SK-N-SH (cell line): ENCODE data around the gene STRA8. TPM values are rescaled to one million over a fixed set of nuclear protein-coding genes. Genes with fewer than 3 reads are reported as not detected.

Experiments
- CTCF ChIA-PET: fragments of 300-600, 350-600 bp; formaldehyde crosslinking; extraction: SDS; loops from one replicate; lab custom pipeline; 2021; lab: Yijun Ruan, JAX
- POLR2A ChIA-PET: fragments of 350-600 bp; sonication (Branson Sonifier 250); formaldehyde crosslinking; extraction: SDS; loops from one replicate; lab custom pipeline; 2020; ENCODE audit warnings: antibody characterized with exemption, inconsistent platforms; lab: Yijun Ruan, JAX
- DNase-seq: peaks from one replicate; pipeline ENCODE4 v3.0.0; 2012
- H2AFZ ChIP-seq: fragments of 200-600 bp; sonication (generic); 2 replicates; pipeline ENCODE4 v1.8.1; 2016; ENCODE audit warnings: antibody characterized with exemption, mild to moderate bottlenecking, low read depth
- H3F3A ChIP-seq: fragments of 200-600 bp; sonication (generic); replicated peaks from 2 replicates; pipeline ENCODE3; 2016; ENCODE audit warnings: antibody characterized with exemption, mild to moderate bottlenecking; ENCODE audit not compliant: insufficient read depth
- H3K27ac ChIP-seq, 2 experiments: fragments of 200-500 bp in 1 of 2; fragments of 200-600 bp in 1 of 2; sonication (Bioruptor generic) in 1 of 2; sonication (generic), shearing (Covaris generic) in 1 of 2; 2 replicates each; pipeline versions ENCODE4 v1.5.1 to v1.6.1; 2014 to 2016; ENCODE audit warnings: low read depth in 2 of 2, inconsistent platforms in 1 of 2, low read length in 1 of 2, mild to moderate bottlenecking in 1 of 2, mixed read lengths in 1 of 2
- H3K27me3 ChIP-seq: fragments of 200-600 bp; sonication (generic), shearing (Covaris generic); 2 replicates; pipeline ENCODE4 v1.6.1; 2016; ENCODE audit warnings: mixed run types; ENCODE audit not compliant: insufficient read depth
- H3K36me3 ChIP-seq, 2 experiments: fragments of 200-500 bp in 1 of 2; fragments of 200-600 bp in 1 of 2; sonication (Bioruptor generic) in 1 of 2; sonication (generic) in 1 of 2; replicated peaks in 1 of 2; 2 replicates each; pipeline versions ENCODE3 to v1.5.1; 2014 to 2016; ENCODE audit warnings: low read length in 1 of 2, mild to moderate bottlenecking in 1 of 2; ENCODE audit not compliant: insufficient read depth in 2 of 2, control insufficient read depth in 1 of 2
- H3K4me1 ChIP-seq, 2 experiments: fragments of 200-500 bp in 1 of 2; fragments of 200-600 bp in 1 of 2; sonication (Bioruptor generic) in 1 of 2; sonication (generic), shearing (Covaris generic) in 1 of 2; 2 replicates each; pipeline versions ENCODE4 v1.5.1 to v1.6.1; 2014 to 2016; ENCODE audit warnings: low read depth in 1 of 2, low read length in 1 of 2, mixed run types in 1 of 2; ENCODE audit not compliant: insufficient read depth in 2 of 2, control insufficient read depth in 1 of 2
- H3K4me2 ChIP-seq: fragments of 200-600 bp; sonication (generic), shearing (Covaris generic); 2 replicates; pipeline ENCODE4 v1.6.1; 2017; ENCODE audit warnings: mixed run types
- H3K4me3 ChIP-seq, 2 experiments: fragments of 200-500 bp in 1 of 2; fragments of 200-600 bp in 1 of 2; sonication (Bioruptor generic) in 1 of 2; sonication (generic), shearing (Covaris generic) in 1 of 2; 2 replicates each; pipeline versions ENCODE4 v1.5.1 to v1.8.1; 2014 to 2016; ENCODE audit warnings: low read depth in 2 of 2, inconsistent platforms in 1 of 2, low read length in 1 of 2, mild to moderate bottlenecking in 1 of 2, mixed read lengths in 1 of 2, moderate library complexity in 1 of 2
- H3K79me2 ChIP-seq: fragments of 200-600 bp; sonication (generic); 2 replicates; pipeline ENCODE4 v1.8.1; 2017; ENCODE audit warnings: mild to moderate bottlenecking; ENCODE audit not compliant: insufficient read depth
- H3K9ac ChIP-seq: fragments of 200-600 bp; sonication (generic); 2 replicates; pipeline ENCODE4 v1.6.1; 2017; ENCODE audit warnings: mixed run types
- H3K9me2 ChIP-seq: fragments of 200-600 bp; sonication (generic); 2 replicates; pipeline ENCODE4 v1.6.1; 2017; ENCODE audit warnings: mixed run types
- H3K9me3 ChIP-seq: fragments of 200-600 bp; sonication (generic); 2 replicates; pipeline ENCODE4 v1.6.1; 2017; ENCODE audit warnings: mixed run types, mild to moderate bottlenecking, moderate library complexity
- H4K20me1 ChIP-seq: fragments of 200-600 bp; sonication (generic); 2 replicates; pipeline ENCODE4 v1.6.1; 2017; ENCODE audit warnings: mild to moderate bottlenecking, mixed run types; ENCODE audit not compliant: insufficient read depth
- CHD2 ChIP-seq: fragments of 150-350 bp; IDR thresholded peaks from 2 replicates; pipeline ENCODE4 v1.6.1; 2018; ENCODE audit warnings: low read length; ENCODE audit not compliant: partially characterized antibody
- CTCF ChIP-seq: fragments of 200-600 bp; sonication (generic); IDR thresholded peaks from 2 replicates; pipeline ENCODE4 v1.6.1; 2017; ENCODE audit warnings: antibody characterized with exemption, mild to moderate bottlenecking, moderate library complexity
- EP300 ChIP-seq, 2 experiments: IDR thresholded peaks; 2 replicates each; pipeline versions ENCODE4 v1.4.0 to v1.6.1; 2012; ENCODE audit warnings: borderline replicate concordance in 1 of 2, low read depth in 1 of 2, low read length in 1 of 2
- EZH2phosphoT487 ChIP-seq: fragments of 200-600 bp; sonication (generic); IDR thresholded peaks from 2 replicates; pipeline ENCODE4 v1.6.1; 2017; ENCODE audit warnings: low read depth, mixed run types, mild to moderate bottlenecking, antibody characterized with exemption, moderate library complexity, borderline replicate concordance
- FOXJ3 ChIP-seq: sonication (generic); formaldehyde crosslinking; IDR thresholded peaks from 2 replicates; pipeline ENCODE4 v1.5.1; 2020; ENCODE audit warnings: mild to moderate bottlenecking, missing genetic modification reagents
- FOXM1 ChIP-seq: IDR thresholded peaks from 2 replicates; pipeline ENCODE4 v1.4.0; 2012; ENCODE audit warnings: low read depth, mild to moderate bottlenecking
- MEF2A ChIP-seq: IDR thresholded peaks from 2 replicates; pipeline ENCODE4 v1.4.0; 2012; ENCODE audit warnings: low read depth, borderline replicate concordance
- POLR2AphosphoS5 ChIP-seq: IDR thresholded peaks from 2 replicates; pipeline ENCODE4 v1.6.1; 2012; ENCODE audit warnings: low read depth, low read length
- RAD21 ChIP-seq: IDR thresholded peaks from 2 replicates; pipeline ENCODE4 v1.6.1; 2012; ENCODE audit warnings: mild to moderate bottlenecking, low read length
- SIN3A ChIP-seq: IDR thresholded peaks from 2 replicates; pipeline ENCODE4 v1.6.1; 2012; ENCODE audit warnings: low read depth, mild to moderate bottlenecking, low read length, moderate library complexity, borderline replicate concordance
- TAF1 ChIP-seq: IDR thresholded peaks from 2 replicates; pipeline ENCODE4 v1.6.1; 2012; ENCODE audit warnings: low read depth, mild to moderate bottlenecking, low read length, moderate library complexity, borderline replicate concordance
- WGBS: methylation state at CpG from one replicate; pipeline ENCODE4 v1.1.6; 2017; ENCODE audit warnings: low lambda C conversion rate; 5-methylcytosine and 5-hydroxymethylcytosine counted together
- polyA plus RNA-seq, 3 experiments: library from polyadenylated mRNA; depleted of rRNA; stranded (reverse); fragments of >200 nt; gene quantifications; 2 replicates each; pipeline ENCODE4 v1.2.3, GENCODE V29; 2012
- TF ChIP-seq, protein P1 (sequence below): IDR thresholded peaks from 2 replicates; pipeline ENCODE4 v1.6.1; 2012; ENCODE audit warnings: mild to moderate bottlenecking, low read depth, low read length, moderate library complexity
- TF ChIP-seq, protein P2 (sequence below): IDR thresholded peaks from 2 replicates; pipeline ENCODE4 v1.4.0; 2012; ENCODE audit warnings: low read depth, borderline replicate concordance

STRA8 gene
- polyA plus RNA-seq, 1 of the 3 experiments (the other 2 are of a cell fraction): not detected

GRCh38 chr7:135207406-135208101, 26.1 kb upstream of the STRA8 start:
- no peak for DNase-seq
- Histone ChIP-seq H4K20me1 (no peaks in the 10 kb centered on the region), H3K9me2 (no peaks in the 10 kb centered on the region), H3K4me3 (no peak overlapping the region), H3K4me1 (peaks cover 0 to 6% of the 10 kb centered on the region in 2 experiments; a peak in 2 of 4 replicates), H3K79me2 (no peaks in the 10 kb centered on the region), H3K36me3 (peaks cover 4 to 7% of the 10 kb centered on the region in 2 experiments), H3K27me3 (no peaks in the 10 kb centered on the region), H3K4me2 (no peak overlapping the region), H3K27ac (no peak overlapping the region), H2AFZ (no peak overlapping the region), H3K9me3 (no peaks in the 10 kb centered on the region), H3K9ac (no peak overlapping the region), H3F3A (peaks cover 5% of the 10 kb centered on the region)
- ChIA-PET CTCF (interaction anchor here (3.0 kb wide), 1 partner anchor 37 kb away, joined by 15 read pairs; the partner anchor contains the start of gene CYREN), POLR2A (interaction anchor here (0.9 kb wide), 1 partner anchor 18 kb away, joined by 3 read pairs; no protein-coding TSS in a partner anchor)
- 92% methylated on average over 7 of the region's 8 CpGs for WGBS
- TF ChIP-seq, protein P1, sequence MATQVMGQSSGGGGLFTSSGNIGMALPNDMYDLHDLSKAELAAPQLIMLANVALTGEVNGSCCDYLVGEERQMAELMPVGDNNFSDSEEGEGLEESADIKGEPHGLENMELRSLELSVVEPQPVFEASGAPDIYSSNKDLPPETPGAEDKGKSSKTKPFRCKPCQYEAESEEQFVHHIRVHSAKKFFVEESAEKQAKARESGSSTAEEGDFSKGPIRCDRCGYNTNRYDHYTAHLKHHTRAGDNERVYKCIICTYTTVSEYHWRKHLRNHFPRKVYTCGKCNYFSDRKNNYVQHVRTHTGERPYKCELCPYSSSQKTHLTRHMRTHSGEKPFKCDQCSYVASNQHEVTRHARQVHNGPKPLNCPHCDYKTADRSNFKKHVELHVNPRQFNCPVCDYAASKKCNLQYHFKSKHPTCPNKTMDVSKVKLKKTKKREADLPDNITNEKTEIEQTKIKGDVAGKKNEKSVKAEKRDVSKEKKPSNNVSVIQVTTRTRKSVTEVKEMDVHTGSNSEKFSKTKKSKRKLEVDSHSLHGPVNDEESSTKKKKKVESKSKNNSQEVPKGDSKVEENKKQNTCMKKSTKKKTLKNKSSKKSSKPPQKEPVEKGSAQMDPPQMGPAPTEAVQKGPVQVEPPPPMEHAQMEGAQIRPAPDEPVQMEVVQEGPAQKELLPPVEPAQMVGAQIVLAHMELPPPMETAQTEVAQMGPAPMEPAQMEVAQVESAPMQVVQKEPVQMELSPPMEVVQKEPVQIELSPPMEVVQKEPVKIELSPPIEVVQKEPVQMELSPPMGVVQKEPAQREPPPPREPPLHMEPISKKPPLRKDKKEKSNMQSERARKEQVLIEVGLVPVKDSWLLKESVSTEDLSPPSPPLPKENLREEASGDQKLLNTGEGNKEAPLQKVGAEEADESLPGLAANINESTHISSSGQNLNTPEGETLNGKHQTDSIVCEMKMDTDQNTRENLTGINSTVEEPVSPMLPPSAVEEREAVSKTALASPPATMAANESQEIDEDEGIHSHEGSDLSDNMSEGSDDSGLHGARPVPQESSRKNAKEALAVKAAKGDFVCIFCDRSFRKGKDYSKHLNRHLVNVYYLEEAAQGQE: no peak
- TF ChIP-seq RAD21: no peak
- no peak for TF ChIP-seq MEF2A
- TF ChIP-seq FOXJ3 (CRISPR knock-in tag): no peak
- TF ChIP-seq FOXM1: no peak
- TF ChIP-seq, protein P2, sequence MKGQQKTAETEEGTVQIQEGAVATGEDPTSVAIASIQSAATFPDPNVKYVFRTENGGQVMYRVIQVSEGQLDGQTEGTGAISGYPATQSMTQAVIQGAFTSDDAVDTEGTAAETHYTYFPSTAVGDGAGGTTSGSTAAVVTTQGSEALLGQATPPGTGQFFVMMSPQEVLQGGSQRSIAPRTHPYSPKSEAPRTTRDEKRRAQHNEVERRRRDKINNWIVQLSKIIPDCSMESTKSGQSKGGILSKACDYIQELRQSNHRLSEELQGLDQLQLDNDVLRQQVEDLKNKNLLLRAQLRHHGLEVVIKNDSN: no peak
- no peak for TF ChIP-seq CHD2
- no peak for TF ChIP-seq POLR2AphosphoS5
- no peak for TF ChIP-seq SIN3A

DNA sequence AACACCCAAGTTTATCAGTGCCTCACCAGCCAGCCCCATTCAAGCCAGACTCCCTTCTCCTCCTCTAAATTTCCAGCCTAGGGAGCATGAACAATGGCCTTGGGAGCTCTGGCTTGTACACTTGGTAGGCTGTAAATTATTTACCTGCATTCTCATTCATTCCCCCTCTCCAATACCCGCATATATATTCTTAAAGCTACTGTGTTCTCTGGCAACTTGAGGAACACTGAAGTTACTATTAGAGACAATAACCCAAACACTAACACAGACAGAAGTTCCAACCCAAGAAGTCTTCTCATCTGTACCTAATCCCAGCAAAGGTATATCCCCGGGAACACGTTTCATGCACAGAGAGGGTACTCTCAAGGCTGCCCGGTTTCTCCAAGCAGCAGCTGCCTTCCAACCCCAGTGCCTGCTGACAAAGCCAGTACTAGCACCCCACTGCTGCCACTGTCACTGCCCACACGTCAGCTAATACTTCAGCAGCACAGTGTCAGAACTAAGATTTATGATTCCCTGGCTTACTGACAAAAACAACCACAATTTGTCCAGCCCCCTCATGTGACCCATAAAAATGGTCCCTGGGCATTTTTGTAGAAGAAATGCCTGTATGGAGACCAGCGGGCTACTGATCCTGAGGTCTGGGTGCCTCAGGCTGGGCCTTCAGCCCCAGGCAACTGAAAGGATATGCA, 25.4 kb upstream of the STRA8 start:
- TF ChIP-seq EP300 (IDR thresholded peaks at IDR 0.05; ENCODE audit: borderline replicate concordance in 1 of 2, low read depth in 1 of 2, low read length in 1 of 2) (no peak), TAF1 (no peak), CTCF (no peak), FOXJ3 (CRISPR knock-in tag) (no peak), EZH2phosphoT487 (no peak)
- TF ChIP-seq, protein P1: no peak
- DNase-seq: no peak
- H3F3A ChIP-seq: peaks cover 5% of the 10 kb centered on the region
- H3K9me2 ChIP-seq: no peaks in the 10 kb centered on the region
- no peak overlapping the region for H3K9ac ChIP-seq
- ChIA-PET CTCF (interaction anchor here (1.8 to 3.0 kb wide), 2 partner anchors 11 to 37 kb away, joined by 4 to 15 read pairs; partner anchors contain the start of gene CYREN), POLR2A (interaction anchor here (0.9 kb wide), 1 partner anchor 19 kb away, joined by 3 read pairs; no protein-coding TSS in a partner anchor)
- no peaks in the 10 kb centered on the region for H3K79me2 ChIP-seq
- no peaks in the 10 kb centered on the region for H4K20me1 ChIP-seq
- H3K27ac ChIP-seq: no peak overlapping the region
- no peaks in the 10 kb centered on the region for H3K27me3 ChIP-seq
- H3K9me3 ChIP-seq: no peaks in the 10 kb centered on the region
- peaks cover 0 to 6% of the 10 kb centered on the region in 2 experiments; a peak in 2 of 4 replicates for H3K4me1 ChIP-seq
- 93% methylated on average over 6 of the region's 6 CpGs for WGBS
- no peak overlapping the region for H2AFZ ChIP-seq
- no peak overlapping the region for H3K4me3 ChIP-seq
- H3K36me3 ChIP-seq: peaks cover 4 to 6% of the 10 kb centered on the region in 2 experiments
- no peak overlapping the region for H3K4me2 ChIP-seq
